ENCODE measurements around the gene SHTN1. TPM values are rescaled to one million over a fixed set of nuclear protein-coding genes. Genes with fewer than 3 reads are reported as not detected.

SHTN1 gene
- total RNA-seq, 2 donors from 2014 or later: 3.2 to 4.8 TPM

DNA sequence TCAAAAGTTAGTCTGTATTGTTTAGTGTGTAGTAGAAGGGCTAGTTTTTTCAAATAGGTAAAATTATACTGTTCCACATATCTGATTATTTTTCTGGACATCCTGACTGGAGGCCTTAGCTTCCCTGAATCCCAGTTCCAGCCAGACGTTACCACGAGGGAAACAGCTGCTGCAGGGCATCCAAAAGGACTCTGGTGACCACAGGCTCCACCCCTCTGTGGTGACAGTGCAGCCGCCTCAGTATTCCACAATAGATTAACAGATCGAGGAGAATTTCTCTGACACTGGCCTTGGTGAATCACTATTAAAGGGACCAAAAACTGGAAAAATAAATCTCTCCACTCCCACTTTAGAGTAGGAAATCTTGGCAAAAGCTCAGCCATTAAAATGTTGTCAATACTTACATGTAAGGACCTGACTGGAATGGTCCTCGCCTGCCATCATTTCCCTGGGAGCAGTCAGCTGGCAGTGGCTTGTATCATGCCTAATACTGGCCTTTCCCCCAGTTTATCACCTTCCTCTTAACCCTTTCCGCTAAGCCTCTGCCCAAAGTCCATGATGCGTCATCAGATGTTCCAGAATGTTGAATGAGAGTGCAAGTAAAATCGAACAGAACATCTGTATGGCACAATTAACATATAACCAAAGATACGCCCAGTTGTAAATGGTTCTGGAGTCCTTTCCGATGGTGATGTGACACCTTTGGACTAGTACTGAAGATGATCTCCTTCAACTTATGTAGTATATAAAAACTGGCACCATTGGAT is 124.1 kb downstream of the SHTN1 start:
- TF ChIP-seq, protein P1, sequence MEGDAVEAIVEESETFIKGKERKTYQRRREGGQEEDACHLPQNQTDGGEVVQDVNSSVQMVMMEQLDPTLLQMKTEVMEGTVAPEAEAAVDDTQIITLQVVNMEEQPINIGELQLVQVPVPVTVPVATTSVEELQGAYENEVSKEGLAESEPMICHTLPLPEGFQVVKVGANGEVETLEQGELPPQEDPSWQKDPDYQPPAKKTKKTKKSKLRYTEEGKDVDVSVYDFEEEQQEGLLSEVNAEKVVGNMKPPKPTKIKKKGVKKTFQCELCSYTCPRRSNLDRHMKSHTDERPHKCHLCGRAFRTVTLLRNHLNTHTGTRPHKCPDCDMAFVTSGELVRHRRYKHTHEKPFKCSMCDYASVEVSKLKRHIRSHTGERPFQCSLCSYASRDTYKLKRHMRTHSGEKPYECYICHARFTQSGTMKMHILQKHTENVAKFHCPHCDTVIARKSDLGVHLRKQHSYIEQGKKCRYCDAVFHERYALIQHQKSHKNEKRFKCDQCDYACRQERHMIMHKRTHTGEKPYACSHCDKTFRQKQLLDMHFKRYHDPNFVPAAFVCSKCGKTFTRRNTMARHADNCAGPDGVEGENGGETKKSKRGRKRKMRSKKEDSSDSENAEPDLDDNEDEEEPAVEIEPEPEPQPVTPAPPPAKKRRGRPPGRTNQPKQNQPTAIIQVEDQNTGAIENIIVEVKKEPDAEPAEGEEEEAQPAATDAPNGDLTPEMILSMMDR (IDR thresholded peaks at IDR 0.05): no peak

DNA sequence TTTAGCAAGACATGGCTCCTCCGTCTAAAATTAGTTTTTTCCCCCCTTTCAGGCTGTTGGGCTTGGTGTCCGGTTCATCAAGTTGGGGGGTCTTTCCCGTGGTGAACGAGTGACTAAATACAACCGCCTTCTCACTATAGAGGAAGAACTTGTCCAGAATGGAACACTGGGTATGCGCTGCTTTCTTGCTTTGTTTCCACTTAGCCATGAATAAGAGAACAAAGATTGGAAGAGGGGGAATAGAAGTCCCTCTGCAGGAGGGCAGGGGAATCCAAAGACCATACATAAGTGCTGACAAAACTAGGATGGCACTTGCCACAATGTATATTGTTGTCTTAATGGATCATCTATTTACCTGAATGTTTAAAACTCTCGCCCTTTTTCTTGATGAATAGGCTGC is 125.2 kb downstream of the SHTN1 start:
- TF ChIP-seq, protein P1 (IDR thresholded peaks at IDR 0.05): no peak
- H3K9me3 ChIP-seq: no peaks in the 10 kb centered on the region
- no peak overlapping the region for H3K4me3 ChIP-seq
- no peak for DNase-seq (ENCODE audit: low spot score)
- H3K27me3 ChIP-seq: no peaks in the 10 kb centered on the region
- no peak overlapping the region for H3K27ac ChIP-seq
- H3K36me3 ChIP-seq: no peaks in the 10 kb centered on the region
- no peaks in the 10 kb centered on the region for H3K4me1 ChIP-seq

More for the DNA sequence above, 124.1 kb downstream of the SHTN1 start:
- Histone ChIP-seq H3K9me3 (no peaks in the 10 kb centered on the region), H3K4me1 (no peaks in the 10 kb centered on the region), H3K4me3 (no peak overlapping the region), H3K27ac (no peak overlapping the region), H3K27me3 (no peaks in the 10 kb centered on the region), H3K36me3 (no peaks in the 10 kb centered on the region)
- no peak for DNase-seq (ENCODE audit: low spot score)

DNA sequence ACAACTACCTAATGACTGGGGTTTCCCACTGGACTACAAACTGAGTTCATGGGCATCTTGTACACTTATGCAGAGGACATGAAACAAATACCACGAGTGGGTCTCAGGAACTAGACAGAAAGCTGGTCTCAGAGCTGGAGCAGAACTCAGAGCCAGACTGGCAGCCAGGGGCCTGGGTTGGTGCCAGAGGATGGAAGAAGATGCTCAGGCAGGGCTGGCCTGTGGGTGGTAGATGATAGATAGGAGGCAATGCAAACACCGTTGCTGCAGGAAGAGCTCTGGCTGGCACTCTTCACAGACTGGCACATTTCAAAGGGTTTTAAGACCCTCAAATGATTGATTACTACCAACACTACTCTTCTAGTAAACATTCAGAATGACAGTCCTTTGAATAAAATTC is 126.9 kb downstream of the SHTN1 start:
- H3K4me1 ChIP-seq: no peaks in the 10 kb centered on the region
- H3K27ac ChIP-seq: no peak overlapping the region
- H3K4me3 ChIP-seq: no peak overlapping the region
- no peaks in the 10 kb centered on the region for H3K9me3 ChIP-seq
- no peaks in the 10 kb centered on the region for H3K27me3 ChIP-seq
- DNase-seq (ENCODE audit: low spot score): no peak
- TF ChIP-seq, protein P1 (IDR thresholded peaks at IDR 0.05): no peak
- H3K36me3 ChIP-seq: no peaks in the 10 kb centered on the region

DNA sequence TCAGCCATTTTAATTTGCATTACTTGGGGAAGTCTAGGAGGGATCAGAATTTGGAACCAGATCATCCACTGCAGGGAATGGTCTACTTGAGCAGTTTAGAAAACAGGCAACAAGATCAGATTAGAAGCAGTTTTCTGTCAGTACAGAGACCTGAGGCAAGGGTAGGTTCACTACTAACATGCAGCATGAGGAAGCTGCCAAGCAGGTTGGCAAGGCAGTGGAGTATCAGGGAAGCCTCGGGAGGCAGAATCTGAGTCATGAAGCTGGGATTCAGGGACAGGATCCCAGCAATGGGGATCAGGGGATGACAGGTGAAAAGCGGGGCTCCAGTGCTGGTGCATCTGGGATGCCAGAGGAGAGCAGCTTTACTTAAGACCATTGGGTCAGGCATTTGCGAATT is 127.6 kb downstream of the SHTN1 start:
- H3K4me1 ChIP-seq: no peaks in the 10 kb centered on the region
- no peak overlapping the region for H3K27ac ChIP-seq
- no peaks in the 10 kb centered on the region for H3K27me3 ChIP-seq
- no peaks in the 10 kb centered on the region for H3K36me3 ChIP-seq
- DNase-seq (ENCODE audit: low spot score): no peak
- H3K4me3 ChIP-seq: no peak overlapping the region
- TF ChIP-seq, protein P1 (IDR thresholded peaks at IDR 0.05): no peak
- no peaks in the 10 kb centered on the region for H3K9me3 ChIP-seq

DNA sequence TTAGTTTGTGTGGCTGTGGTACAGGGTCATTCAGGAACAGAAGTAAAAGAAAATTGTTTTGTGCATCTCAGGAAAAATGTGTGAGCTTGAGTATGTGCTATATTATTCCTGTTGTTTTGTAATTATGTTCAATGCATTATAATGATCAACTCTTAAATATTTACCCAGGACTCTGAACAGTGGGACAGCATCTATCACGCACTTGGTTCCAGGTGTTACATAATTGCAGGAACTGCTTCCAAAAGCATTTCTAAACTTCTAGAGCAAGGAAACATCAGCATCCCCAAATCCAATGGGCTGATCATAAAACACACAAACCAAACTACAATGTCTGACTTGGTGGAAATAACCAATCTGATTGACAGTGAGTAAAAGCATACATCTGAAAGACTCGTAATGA is 129.1 kb downstream of the SHTN1 start:
- TF ChIP-seq, protein P1 (IDR thresholded peaks at IDR 0.05): no peak
- no peaks in the 10 kb centered on the region for H3K4me1 ChIP-seq
- H3K36me3 ChIP-seq: no peaks in the 10 kb centered on the region
- no peak for DNase-seq (ENCODE audit: low spot score)
- no peaks in the 10 kb centered on the region for H3K9me3 ChIP-seq
- H3K27me3 ChIP-seq: no peaks in the 10 kb centered on the region
- H3K27ac ChIP-seq: no peak overlapping the region
- no peak overlapping the region for H3K4me3 ChIP-seq

DNA sequence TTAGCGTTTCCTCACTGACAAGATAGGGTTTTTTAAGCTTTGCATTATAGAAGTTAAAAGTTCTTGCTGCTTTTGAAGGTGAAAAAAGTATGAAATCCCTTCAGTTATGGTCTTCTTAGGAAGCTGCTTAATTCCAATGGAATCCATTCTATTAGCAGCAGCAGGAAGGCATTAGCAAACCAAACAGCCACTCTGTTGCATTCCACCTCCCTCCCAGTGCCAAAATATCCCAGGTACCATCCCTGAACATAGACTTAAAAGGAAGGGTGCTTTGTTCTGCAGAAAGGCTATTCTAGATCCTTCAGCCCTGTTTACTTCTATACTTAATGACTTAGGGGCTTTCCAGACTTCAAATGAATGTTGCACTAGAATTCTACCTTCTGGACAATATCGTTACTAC is 131.9 kb downstream of the SHTN1 start:
- Histone ChIP-seq H3K27ac (no peak overlapping the region), H3K4me1 (no peaks in the 10 kb centered on the region), H3K4me3 (no peak overlapping the region), H3K9me3 (no peaks in the 10 kb centered on the region), H3K27me3 (no peaks in the 10 kb centered on the region), H3K36me3 (no peaks in the 10 kb centered on the region)
- DNase-seq (ENCODE audit: low spot score): no peak
- TF ChIP-seq, protein P1 (IDR thresholded peaks at IDR 0.05): no peak

Data from right atrium auricular region (tissue), 2 donors.